ENCODE results near the gene RNF157.
"Not testable (repeated sequence)": the region's sequence is repeated elsewhere in the genome, so short reads cannot be mapped to it uniquely, and the experiment has no call there.

The RNF157 gene

GRCh38 chr17:76252040-76252954 is 12.0 kb upstream of the RNF157 start:
- TF ChIP-seq POLR2A (IDR thresholded peaks at IDR 0.05; ENCODE audit: low read depth, low read length) = no peak
- no peak for DNase-seq (ENCODE audit: insufficient read length, low spot score)
- FAIRE-seq = no peak

GRCh38 chr17:76251478-76252039 is 11.3 kb upstream of the RNF157 start:
- no peak for TF ChIP-seq POLR2A (IDR thresholded peaks at IDR 0.05; ENCODE audit: low read depth, low read length)
- FAIRE-seq = no peak
- DNase-seq (ENCODE audit: insufficient read length, low spot score) = no peak

- TF ChIP-seq POLR2A (IDR thresholded peaks at IDR 0.05; ENCODE audit: low read depth, low read length) = no peak
- FAIRE-seq = no peak
- DNase-seq (ENCODE audit: insufficient read length, low spot score) = no peak
These were observed 9.8 kb upstream of the RNF157 start for GRCh38 chr17:76250141-76250540.

GRCh38 chr17:76248013-76248782 is 7.9 kb upstream of the RNF157 start:
- no peak for TF ChIP-seq POLR2A (IDR thresholded peaks at IDR 0.05; ENCODE audit: low read depth, low read length)
- DNase-seq (ENCODE audit: insufficient read length, low spot score) (no peak), FAIRE-seq (no peak)

- TF ChIP-seq POLR2A (IDR thresholded peaks at IDR 0.05; ENCODE audit: low read depth, low read length) = no peak
- DNase-seq (ENCODE audit: insufficient read length, low spot score) (no peak), FAIRE-seq (no peak)
These were observed 7.0 kb upstream of the RNF157 start for GRCh38 chr17:76247304-76247703.

- no peak for TF ChIP-seq POLR2A (IDR thresholded peaks at IDR 0.05; ENCODE audit: low read depth, low read length)
- no peak for FAIRE-seq
- DNase-seq (ENCODE audit: insufficient read length, low spot score) = no peak
These were observed 6.1 kb upstream of the RNF157 start for GRCh38 chr17:76246080-76247066.

GRCh38 chr17:76244721-76245120 is 4.4 kb upstream of the RNF157 start:
- FAIRE-seq; DNase-seq (ENCODE audit: insufficient read length, low spot score): not testable (repeated sequence)

GRCh38 chr17:76243826-76244679 is 3.8 kb upstream of the RNF157 start:
- FAIRE-seq (no peak), DNase-seq (ENCODE audit: insufficient read length, low spot score) (no peak)
- TF ChIP-seq POLR2A (IDR thresholded peaks at IDR 0.05; ENCODE audit: low read depth, low read length) = no peak

GRCh38 chr17:76241691-76242255 is 1.5 kb upstream of the RNF157 start:
- no peak for TF ChIP-seq POLR2A (IDR thresholded peaks at IDR 0.05; ENCODE audit: low read depth, low read length)
- DNase-seq (ENCODE audit: insufficient read length, low spot score) (no peak), FAIRE-seq (no peak)

GRCh38 chr17:76241204-76241538 is 878 bp upstream of the RNF157 start:
- TF ChIP-seq POLR2A (IDR thresholded peaks at IDR 0.05; ENCODE audit: low read depth, low read length) = no peak
- FAIRE-seq (no peak), DNase-seq (ENCODE audit: insufficient read length, low spot score) (no peak)

- no peak for FAIRE-seq
- no peak for TF ChIP-seq POLR2A (IDR thresholded peaks at IDR 0.05; ENCODE audit: low read depth, low read length)
- DNase-seq (ENCODE audit: insufficient read length, low spot score) = no peak
These were observed 587 bp downstream of the RNF157 start for GRCh38 chr17:76239538-76240274.

All from H54 (cell line).